Rectal smooth muscle tissue (tissue), 1 donor: ENCODE results near the gene DNAJC5.
"Not testable (repeated sequence)": the region's sequence is repeated elsewhere in the genome, so short reads cannot be mapped to it uniquely, and the experiment has no call there.

Source experiments
- H3K27ac ChIP-seq: one replicate; pipeline ENCODE4 v1.7.0; 2013; ENCODE audit warnings: low read depth, low read length, inconsistent platforms
- H3K27me3 ChIP-seq: one replicate; pipeline ENCODE4 v1.7.0; 2013; ENCODE audit warnings: low read length; ENCODE audit not compliant: control insufficient read depth, insufficient read depth
- H3K36me3 ChIP-seq: one replicate; pipeline ENCODE4 v1.7.0; 2013; ENCODE audit warnings: low read length; ENCODE audit not compliant: control insufficient read depth, insufficient read depth
- H3K4me1 ChIP-seq: one replicate; pipeline ENCODE4 v1.7.0; 2013; ENCODE audit warnings: low read length; ENCODE audit not compliant: control insufficient read depth, insufficient read depth
- H3K4me3 ChIP-seq: one replicate; pipeline ENCODE4 v1.7.0; 2013; ENCODE audit warnings: low read length
- H3K9ac ChIP-seq: one replicate; pipeline ENCODE4 v1.7.0; 2013; ENCODE audit warnings: low read length

Gene DNAJC5

GRCh38 chr20:63894358-63895201 lies at the start of gene DNAJC5:
TSS of gene DNAJC5 (plus strand) at chr20:63895126. CDS start at chr20:63928346, 33,220 bp downstream.
- Histone ChIP-seq H3K4me1 (peaks cover 10% of the 10 kb centered on the region), H3K27me3 (no peaks in the 10 kb centered on the region)

GRCh38 chr20:63846128-63846771 lies 48.7 kb upstream of the DNAJC5 start:
- no peaks in the 10 kb centered on the region for H3K36me3 ChIP-seq
- H3K4me3 ChIP-seq = no peak overlapping the region
- H3K4me1 ChIP-seq = no peaks in the 10 kb centered on the region
- H3K9ac ChIP-seq = no peak overlapping the region
- peaks cover 23% of the 10 kb centered on the region for H3K27me3 ChIP-seq
- no peak overlapping the region for H3K27ac ChIP-seq

More at GRCh38 chr20:63894358-63895201, at the start of gene DNAJC5:
- peak within 1 kb of the TSS; percentile 32 for H3K27ac ChIP-seq
- H3K9ac ChIP-seq = peak within 1 kb of the TSS; percentile 3
- peak within 1 kb of the TSS; percentile 59 for H3K4me3 ChIP-seq
- peaks cover 7% of the 10 kb centered on the region for H3K36me3 ChIP-seq

GRCh38 chr20:63846888-63847236 lies 48.1 kb upstream of the DNAJC5 start:
- H3K36me3 ChIP-seq = no peaks in the 10 kb centered on the region
- no peak overlapping the region for H3K9ac ChIP-seq
- H3K27me3 ChIP-seq = peaks cover 23% of the 10 kb centered on the region
- H3K27ac ChIP-seq = no peak overlapping the region
- H3K4me3 ChIP-seq = no peak overlapping the region
- H3K4me1 ChIP-seq = no peaks in the 10 kb centered on the region

- H3K36me3 ChIP-seq = no peaks in the 10 kb centered on the region
- H3K27me3 ChIP-seq = peaks cover 23% of the 10 kb centered on the region
- H3K4me3 ChIP-seq = no peak overlapping the region
- H3K9ac ChIP-seq = no peak overlapping the region
- peak overlapping the region; percentile 3 for H3K27ac ChIP-seq
- no peaks in the 10 kb centered on the region for H3K4me1 ChIP-seq
These were observed 47.5 kb upstream of the DNAJC5 start for GRCh38 chr20:63847237-63848002.

- Histone ChIP-seq H3K4me3 (no peak overlapping the region), H3K4me1 (no peaks in the 10 kb centered on the region), H3K27me3 (peaks cover 23% of the 10 kb centered on the region), H3K36me3 (no peaks in the 10 kb centered on the region), H3K27ac (no peak overlapping the region), H3K9ac (no peak overlapping the region)
These were observed 46.7 kb upstream of the DNAJC5 start for GRCh38 chr20:63848003-63848911.

GRCh38 chr20:63850689-63851547 lies 44.0 kb upstream of the DNAJC5 start:
- Histone ChIP-seq H3K36me3 (no peaks in the 10 kb centered on the region), H3K27ac (no peak overlapping the region), H3K4me1 (peaks cover 2% of the 10 kb centered on the region), H3K9ac (no peak overlapping the region), H3K27me3 (peaks cover 24% of the 10 kb centered on the region), H3K4me3 (no peak overlapping the region)

GRCh38 chr20:63851548-63851943 lies 43.4 kb upstream of the DNAJC5 start:
- H3K4me3 ChIP-seq, H3K9ac ChIP-seq, H3K4me1 ChIP-seq, H3K36me3 ChIP-seq, H3K27ac ChIP-seq: not testable (repeated sequence)
- H3K27me3 ChIP-seq = peaks cover 23% of the 10 kb centered on the region

GRCh38 chr20:63853733-63854068 lies 41.2 kb upstream of the DNAJC5 start:
- H3K4me3 ChIP-seq, H3K27ac ChIP-seq, H3K9ac ChIP-seq, H3K4me1 ChIP-seq, H3K36me3 ChIP-seq: not testable (repeated sequence)
- H3K27me3 ChIP-seq = peaks cover 17% of the 10 kb centered on the region

- peak overlapping the region; percentile 8 for H3K4me3 ChIP-seq
- H3K4me1 ChIP-seq = peaks cover 4% of the 10 kb centered on the region
- peak overlapping the region; percentile 32 for H3K27ac ChIP-seq
- no peak overlapping the region for H3K9ac ChIP-seq
- no peaks in the 10 kb centered on the region for H3K36me3 ChIP-seq
- peaks cover 17% of the 10 kb centered on the region for H3K27me3 ChIP-seq
These were observed 40.7 kb upstream of the DNAJC5 start for GRCh38 chr20:63854069-63854765.

- Histone ChIP-seq H3K36me3 (no peaks in the 10 kb centered on the region), H3K9ac (no peak overlapping the region), H3K4me3 (peak overlapping the region; percentile 8), H3K4me1 (peaks cover 4% of the 10 kb centered on the region), H3K27me3 (peaks cover 17% of the 10 kb centered on the region), H3K27ac (no peak overlapping the region)
These were observed 40.1 kb upstream of the DNAJC5 start for GRCh38 chr20:63854766-63855362.
